DOHH2 (cell line): ENCODE results near the gene DMRTC1.
"Not testable (repeated sequence)": the region's sequence is repeated elsewhere in the genome, so short reads cannot be mapped to it uniquely, and the experiment has no call there.

Experiments used
- H3F3A ChIP-seq: fragments of 200-600 bp; sonication (generic), shearing (Covaris generic); 2 replicates; pipeline ENCODE4 v1.6.0; 2016; ENCODE audit warnings: antibody characterized with exemption, mild to moderate bottlenecking; ENCODE audit not compliant: control insufficient read depth, insufficient read depth
- H3K27ac ChIP-seq: fragments of 200-600 bp; sonication (generic); 2 replicates; pipeline ENCODE4 v1.5.1; 2014; ENCODE audit warnings: low read depth, mild to moderate bottlenecking, low read length, moderate library complexity
- H3K27me3 ChIP-seq: fragments of 200-600 bp; sonication (generic); 2 replicates; pipeline ENCODE4 v1.6.1; 2014; ENCODE audit warnings: mild to moderate bottlenecking, low read length, mixed read lengths; ENCODE audit not compliant: control insufficient read depth
- H3K36me3 ChIP-seq: fragments of 200-600 bp; sonication (generic); 2 replicates; pipeline ENCODE4 v1.6.1; 2014; ENCODE audit warnings: mild to moderate bottlenecking, low read length, moderate library complexity, mixed read lengths; ENCODE audit not compliant: control insufficient read depth
- H3K4me1 ChIP-seq: fragments of 200-600 bp; sonication (generic); 2 replicates; pipeline ENCODE4 v1.6.1; 2014; ENCODE audit warnings: mild to moderate bottlenecking, low read length, mixed read lengths; ENCODE audit not compliant: control insufficient read depth
- H3K4me2 ChIP-seq: fragments of 200-600 bp; sonication (generic); 2 replicates; pipeline ENCODE4 v1.6.0; 2014; ENCODE audit warnings: mild to moderate bottlenecking, low read length, moderate library complexity
- H3K4me3 ChIP-seq: fragments of 200-600 bp; sonication (generic); 2 replicates; pipeline ENCODE4 v1.5.1; 2014; ENCODE audit warnings: mild to moderate bottlenecking, low read length, mixed read lengths
- H3K79me2 ChIP-seq: fragments of 200-600 bp; sonication (generic); 2 replicates; pipeline ENCODE4 v1.6.1; 2014; ENCODE audit warnings: mild to moderate bottlenecking, low read length, mixed read lengths; ENCODE audit not compliant: control insufficient read depth
- H3K9me2 ChIP-seq: fragments of 200-600 bp; sonication (generic); replicated peaks from 2 replicates; pipeline ENCODE4 v1.6.1; 2014; ENCODE audit warnings: mild to moderate bottlenecking, low read length, mixed read lengths; ENCODE audit not compliant: control insufficient read depth
- H3K9me3 ChIP-seq: fragments of 200-600 bp; sonication (generic); 2 replicates; pipeline ENCODE4 v1.6.1; 2014; ENCODE audit warnings: antibody characterized with exemption, low read length, mixed read lengths; ENCODE audit not compliant: control insufficient read depth, insufficient read depth
- H4K20me1 ChIP-seq: fragments of 200-600 bp; sonication (generic); 2 replicates; pipeline ENCODE4 v1.6.0; 2014; ENCODE audit warnings: low read depth, mild to moderate bottlenecking, antibody characterized with exemption, low read length, moderate library complexity; ENCODE audit not compliant: control insufficient read depth, insufficient read depth

DMRTC1 gene

GRCh38 chrX:72936882-72937455, 6.7 kb downstream of the DMRTC1 start:
- not testable (repeated sequence) for H3K27ac ChIP-seq, H3K9me2 ChIP-seq, H3F3A ChIP-seq, H3K9me3 ChIP-seq, H3K4me2 ChIP-seq, H3K4me3 ChIP-seq, H4K20me1 ChIP-seq, H3K4me1 ChIP-seq, H3K79me2 ChIP-seq, H3K27me3 ChIP-seq, H3K36me3 ChIP-seq

GRCh38 chrX:72936455-72936854, 7.2 kb downstream of the DMRTC1 start:
- H3K9me2 ChIP-seq, H4K20me1 ChIP-seq, H3K36me3 ChIP-seq, H3K4me1 ChIP-seq, H3F3A ChIP-seq, H3K79me2 ChIP-seq, H3K9me3 ChIP-seq, H3K4me3 ChIP-seq, H3K27ac ChIP-seq, H3K4me2 ChIP-seq, H3K27me3 ChIP-seq: not testable (repeated sequence)

- H4K20me1 ChIP-seq, H3K79me2 ChIP-seq, H3K9me2 ChIP-seq, H3K36me3 ChIP-seq, H3K4me2 ChIP-seq, H3K27me3 ChIP-seq, H3K4me1 ChIP-seq, H3K27ac ChIP-seq, H3K4me3 ChIP-seq, H3F3A ChIP-seq, H3K9me3 ChIP-seq: not testable (repeated sequence)
These were observed 11.4 kb downstream of the DMRTC1 start for GRCh38 chrX:72932283-72932682.

GRCh38 chrX:72916096-72916495, 27.5 kb downstream of the DMRTC1 start:
- H3K79me2 ChIP-seq, H3K36me3 ChIP-seq, H3K4me2 ChIP-seq, H3K27me3 ChIP-seq, H3F3A ChIP-seq, H3K9me2 ChIP-seq, H3K9me3 ChIP-seq, H3K4me1 ChIP-seq, H4K20me1 ChIP-seq, H3K4me3 ChIP-seq, H3K27ac ChIP-seq: not testable (repeated sequence)

- H3F3A ChIP-seq, H3K4me1 ChIP-seq, H3K9me3 ChIP-seq, H3K79me2 ChIP-seq, H4K20me1 ChIP-seq, H3K27ac ChIP-seq, H3K27me3 ChIP-seq, H3K36me3 ChIP-seq, H3K9me2 ChIP-seq, H3K4me2 ChIP-seq, H3K4me3 ChIP-seq: not testable (repeated sequence)
These were observed 31.3 kb downstream of the DMRTC1 start, which contains the start of gene FAM236C for GRCh38 chrX:72912315-72912714. TSS of gene FAM236C (plus strand) at chrX:72912615. CDS start at chrX:72912715, 100 bp downstream.

GRCh38 chrX:72889740-72890139, 53.9 kb downstream of the DMRTC1 start:
- not testable (repeated sequence) for H3K9me2 ChIP-seq, H3K36me3 ChIP-seq, H3K27me3 ChIP-seq, H3K79me2 ChIP-seq, H3K9me3 ChIP-seq, H3F3A ChIP-seq, H3K4me2 ChIP-seq, H3K4me1 ChIP-seq, H3K27ac ChIP-seq, H4K20me1 ChIP-seq, H3K4me3 ChIP-seq

- H3K79me2 ChIP-seq, H3K27me3 ChIP-seq, H3K4me3 ChIP-seq, H3K9me3 ChIP-seq, H4K20me1 ChIP-seq, H3K9me2 ChIP-seq, H3K4me1 ChIP-seq, H3K27ac ChIP-seq, H3K36me3 ChIP-seq, H3F3A ChIP-seq, H3K4me2 ChIP-seq: not testable (repeated sequence)
These were observed 60.7 kb downstream of the DMRTC1 start for GRCh38 chrX:72882898-72883297.

GRCh38 chrX:72837532-72837931, 106.1 kb downstream of the DMRTC1 start:
- not testable (repeated sequence) for H3K36me3 ChIP-seq, H3K4me3 ChIP-seq, H3K79me2 ChIP-seq, H3K27ac ChIP-seq, H3K4me2 ChIP-seq, H4K20me1 ChIP-seq, H3K4me1 ChIP-seq, H3K9me2 ChIP-seq, H3F3A ChIP-seq, H3K9me3 ChIP-seq, H3K27me3 ChIP-seq
